CD4-positive, alpha-beta T cell treated with Interferon gamma for 1 hour (primary cell): ENCODE measurements around the gene LAMB4.

Experiments used
- DNase-seq: peaks from one replicate; pipeline ENCODE4 v3.0.0-alpha.2; 2020

LAMB4 gene

GRCh38 chr7:108078691-108079090 lies 51.5 kb downstream of the LAMB4 start:
- no peak for DNase-seq

GRCh38 chr7:108078211-108078673 lies 51.9 kb downstream of the LAMB4 start:
- DNase-seq: no peak

GRCh38 chr7:108077709-108078108 lies 52.5 kb downstream of the LAMB4 start:
- no peak for DNase-seq

- DNase-seq: no peak
Measured at GRCh38 chr7:108076156-108076555, 54.0 kb downstream of the LAMB4 start.

GRCh38 chr7:108073305-108074070 lies 56.7 kb downstream of the LAMB4 start:
- DNase-seq: no peak

- no peak for DNase-seq
Measured at GRCh38 chr7:108072739-108073138, 57.4 kb downstream of the LAMB4 start.

- DNase-seq: no peak
Measured at GRCh38 chr7:108072116-108072515, 58.0 kb downstream of the LAMB4 start.

GRCh38 chr7:108071551-108071950 lies 58.6 kb downstream of the LAMB4 start:
- no peak for DNase-seq

GRCh38 chr7:108069646-108070045 lies 60.5 kb downstream of the LAMB4 start:
- no peak for DNase-seq

- DNase-seq: no peak
Measured at GRCh38 chr7:108067844-108068243, 62.3 kb downstream of the LAMB4 start.

- DNase-seq: no peak
Measured at GRCh38 chr7:108066486-108066885, 63.7 kb downstream of the LAMB4 start.

GRCh38 chr7:108063520-108063933 lies 66.6 kb downstream of the LAMB4 start:
- no peak for DNase-seq

- no peak for DNase-seq
Measured at GRCh38 chr7:108062250-108063014, 67.7 kb downstream of the LAMB4 start.

GRCh38 chr7:108059526-108059925 lies 70.6 kb downstream of the LAMB4 start:
- DNase-seq: no peak

GRCh38 chr7:108057951-108058481 lies 72.1 kb downstream of the LAMB4 start:
- DNase-seq: no peak

- no peak for DNase-seq
Measured at GRCh38 chr7:108055611-108056021, 74.5 kb downstream of the LAMB4 start.

- DNase-seq: no peak
Measured at GRCh38 chr7:108054537-108054936, 75.6 kb downstream of the LAMB4 start.

GRCh38 chr7:108053250-108053649 lies 76.9 kb downstream of the LAMB4 start:
- no peak for DNase-seq

GRCh38 chr7:108051454-108051853 lies 78.7 kb downstream of the LAMB4 start:
- DNase-seq: no peak

GRCh38 chr7:108049962-108050361 lies 80.2 kb downstream of the LAMB4 start:
- no peak for DNase-seq

GRCh38 chr7:108048422-108048821 lies 81.7 kb downstream of the LAMB4 start:
- no peak for DNase-seq

- no peak for DNase-seq
Measured at GRCh38 chr7:108046952-108047506, 83.1 kb downstream of the LAMB4 start.

GRCh38 chr7:108045669-108046068 lies 84.5 kb downstream of the LAMB4 start:
- no peak for DNase-seq

- DNase-seq: no peak
Measured at GRCh38 chr7:108045154-108045553, 85.0 kb downstream of the LAMB4 start.
